ENCODE measurements around the gene CALHM1. TPM values are rescaled to one million over a fixed set of nuclear protein-coding genes. Genes with fewer than 3 reads are reported as not detected.
"Not testable (repeated sequence)": the region's sequence is repeated elsewhere in the genome, so short reads cannot be mapped to it uniquely, and the experiment has no call there.

CALHM1 gene
- total RNA-seq, 1 donor from 2014 or later = not detected

GRCh38 chr10:103429647-103430046 lies 29.1 kb downstream of the CALHM1 start:
- no peak for DNase-seq

GRCh38 chr10:103428989-103429643 lies 29.6 kb downstream of the CALHM1 start:
- DNase-seq = no peak

GRCh38 chr10:103427866-103428265 lies 30.8 kb downstream of the CALHM1 start:
- no peak for DNase-seq

GRCh38 chr10:103423748-103424147 lies 35.0 kb downstream of the CALHM1 start:
- DNase-seq = no peak

- DNase-seq = no peak
Measured at GRCh38 chr10:103419101-103419500, 39.6 kb downstream of the CALHM1 start.

- no peak for DNase-seq
Measured at GRCh38 chr10:103417601-103418000, 41.1 kb downstream of the CALHM1 start.

- not testable (repeated sequence) for DNase-seq
Measured at GRCh38 chr10:103417148-103417469, 41.6 kb downstream of the CALHM1 start.

GRCh38 chr10:103416436-103417147 lies 42.1 kb downstream of the CALHM1 start:
- no peak for DNase-seq

GRCh38 chr10:103415581-103415980 lies 43.1 kb downstream of the CALHM1 start:
- DNase-seq = no peak

GRCh38 chr10:103413564-103413963 lies 45.1 kb downstream of the CALHM1 start:
- no peak for DNase-seq

Other genes with a start within 250 kb of the CALHM1 start
- gene RPEL1, start 213.0 kb downstream of the CALHM1 start, total RNA-seq = 0.16 TPM
- 177 TPM for gene INA, start 181.8 kb downstream of the CALHM1 start, total RNA-seq
- gene PCGF6, start 107.8 kb downstream of the CALHM1 start, total RNA-seq = 12.5 TPM
- 13.1 TPM for gene TAF5, start 90.9 kb downstream of the CALHM1 start, total RNA-seq
- gene ATP5MK, start 62.4 kb downstream of the CALHM1 start, total RNA-seq = 121 TPM
- 24.3 TPM for gene PDCD11, start 62.3 kb downstream of the CALHM1 start, total RNA-seq
- 3.1 TPM for gene CALHM2, start 6.5 kb downstream of the CALHM1 start, total RNA-seq
- gene CALHM3, start 20.3 kb upstream of the CALHM1 start, total RNA-seq = not detected
- 25.1 TPM for gene NEURL1, start 34.8 kb upstream of the CALHM1 start, total RNA-seq

Measured in occipital lobe (tissue), 2 donors.